ENCODE results near the gene TLK1.

Gene TLK1

DNA sequence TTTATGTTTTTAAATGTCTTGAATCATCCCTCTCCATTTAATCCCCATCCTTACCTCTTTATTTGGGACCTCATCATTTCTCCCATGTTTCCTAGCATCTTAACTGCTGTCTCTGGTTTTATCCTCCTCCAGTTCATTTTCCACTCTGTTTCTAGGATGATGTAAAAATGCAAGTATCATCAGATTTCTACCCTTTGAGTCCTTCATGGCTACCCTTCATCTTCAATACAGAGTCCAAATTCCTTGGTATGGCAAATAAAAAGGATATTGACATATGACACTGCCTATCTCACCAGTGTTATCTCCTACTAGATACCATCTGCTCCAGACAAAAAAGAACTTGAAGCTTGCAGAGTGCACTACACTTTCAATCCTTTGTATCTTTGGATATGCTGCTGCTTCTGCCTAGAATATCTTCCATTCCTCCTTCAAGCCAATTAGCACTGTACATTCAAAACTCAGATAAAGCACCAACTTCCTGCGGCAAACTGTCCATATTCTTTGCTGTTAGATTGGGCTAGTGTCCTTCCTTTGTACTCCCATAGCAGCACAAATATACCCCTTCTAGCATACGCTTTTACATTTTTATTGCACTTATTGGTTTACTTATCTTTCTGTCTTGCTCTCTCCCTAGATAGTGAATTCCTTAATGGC, 24.6 kb upstream of the TLK1 start:
- in situ Hi-C loops (cut with HindIII; ENCODE audit: low sequenced_read_pairs): no loop called here
- TF ChIP-seq, protein P1, sequence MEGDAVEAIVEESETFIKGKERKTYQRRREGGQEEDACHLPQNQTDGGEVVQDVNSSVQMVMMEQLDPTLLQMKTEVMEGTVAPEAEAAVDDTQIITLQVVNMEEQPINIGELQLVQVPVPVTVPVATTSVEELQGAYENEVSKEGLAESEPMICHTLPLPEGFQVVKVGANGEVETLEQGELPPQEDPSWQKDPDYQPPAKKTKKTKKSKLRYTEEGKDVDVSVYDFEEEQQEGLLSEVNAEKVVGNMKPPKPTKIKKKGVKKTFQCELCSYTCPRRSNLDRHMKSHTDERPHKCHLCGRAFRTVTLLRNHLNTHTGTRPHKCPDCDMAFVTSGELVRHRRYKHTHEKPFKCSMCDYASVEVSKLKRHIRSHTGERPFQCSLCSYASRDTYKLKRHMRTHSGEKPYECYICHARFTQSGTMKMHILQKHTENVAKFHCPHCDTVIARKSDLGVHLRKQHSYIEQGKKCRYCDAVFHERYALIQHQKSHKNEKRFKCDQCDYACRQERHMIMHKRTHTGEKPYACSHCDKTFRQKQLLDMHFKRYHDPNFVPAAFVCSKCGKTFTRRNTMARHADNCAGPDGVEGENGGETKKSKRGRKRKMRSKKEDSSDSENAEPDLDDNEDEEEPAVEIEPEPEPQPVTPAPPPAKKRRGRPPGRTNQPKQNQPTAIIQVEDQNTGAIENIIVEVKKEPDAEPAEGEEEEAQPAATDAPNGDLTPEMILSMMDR (IDR thresholded peaks at IDR 0.05; ENCODE audit: low read depth, low read length, missing control alignments): no peak
- H3K4me3 ChIP-seq (ENCODE audit: low read depth, low read length): no peak overlapping the region
- DNase-seq (ENCODE audit: low read depth): no peak

DNA sequence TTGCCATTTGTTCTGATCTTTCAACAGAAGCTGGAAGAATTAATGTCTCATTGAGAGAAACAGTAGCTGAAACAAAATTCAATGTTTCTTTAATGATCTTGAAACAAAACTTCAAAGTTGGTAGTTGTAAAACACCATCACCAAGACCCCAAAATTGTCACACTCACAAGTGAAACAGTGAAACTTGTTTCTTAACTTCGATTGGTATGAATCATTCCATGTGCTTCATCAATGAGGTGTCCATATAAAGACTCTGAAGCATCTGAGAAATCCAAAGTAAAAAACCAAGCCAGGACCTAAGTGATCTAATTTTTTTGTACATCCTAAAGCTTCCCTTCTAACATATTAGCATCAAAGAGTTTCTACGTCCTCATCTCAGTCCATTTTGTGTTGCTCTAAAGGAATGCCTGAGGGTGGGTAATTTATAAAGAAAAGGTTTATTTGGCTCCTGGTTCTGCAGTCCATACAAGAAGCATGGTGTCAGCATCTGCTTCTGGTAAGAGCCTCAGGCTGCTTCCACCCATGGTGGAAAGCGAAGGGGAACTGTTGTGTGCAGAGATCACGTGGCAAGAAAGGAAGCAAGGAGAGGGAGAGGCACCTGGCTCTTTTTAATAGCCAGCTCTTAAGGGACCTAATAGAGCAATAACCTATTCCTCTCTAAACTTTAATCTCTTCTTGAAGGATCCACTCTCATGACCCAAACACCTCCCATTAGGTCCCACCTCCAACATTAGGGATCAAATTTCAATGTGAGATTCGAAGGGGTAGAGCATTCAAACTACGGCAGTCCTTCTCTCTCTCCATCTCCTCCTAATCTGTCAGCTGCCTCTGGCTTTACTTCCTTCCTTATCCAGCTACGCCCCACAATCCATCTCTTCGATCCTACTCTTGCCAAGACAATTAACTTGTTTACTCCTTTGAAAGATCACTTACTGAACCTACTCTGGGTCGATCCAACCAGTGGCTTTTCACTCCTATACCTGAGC, 20.7 kb upstream of the TLK1 start:
- DNase-seq (ENCODE audit: low read depth): no peak
- in situ Hi-C loops (cut with HindIII; ENCODE audit: low sequenced_read_pairs): no loop called here
- no peak overlapping the region for H3K4me3 ChIP-seq (ENCODE audit: low read depth, low read length)
- TF ChIP-seq, protein P1 (IDR thresholded peaks at IDR 0.05; ENCODE audit: low read depth, low read length, missing control alignments): no peak

DNA sequence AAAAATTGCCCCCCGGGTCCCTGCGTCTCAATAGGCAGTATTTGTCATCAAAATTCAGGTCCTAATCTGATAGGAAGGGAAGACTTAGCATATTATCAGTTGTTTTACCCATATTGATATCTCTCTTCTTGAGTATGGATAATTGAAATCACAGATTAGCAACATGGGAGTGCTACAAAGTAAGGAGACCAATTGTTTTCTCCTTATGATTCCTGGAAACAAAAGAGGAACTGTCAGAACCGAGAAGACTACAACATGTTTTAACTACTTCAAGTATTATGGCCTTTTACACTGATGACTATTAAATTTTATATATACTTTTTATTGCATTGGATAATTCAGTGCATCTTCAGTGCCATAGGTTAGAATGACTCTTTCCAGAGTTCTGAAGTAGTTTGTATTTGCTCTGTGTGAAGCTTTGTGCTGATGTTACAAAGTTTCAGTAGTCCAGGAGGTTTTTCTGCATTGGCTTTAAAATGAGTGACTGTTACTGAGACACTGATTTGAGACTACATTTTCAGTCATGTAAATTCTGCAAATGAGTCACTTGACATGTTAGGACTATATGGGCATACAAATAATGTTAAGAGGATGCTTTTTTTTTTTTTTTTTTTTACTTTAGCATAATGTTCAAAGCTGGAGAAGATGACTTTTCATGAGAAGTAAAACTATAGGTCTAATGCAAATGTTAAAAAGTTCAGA, 19.7 kb upstream of the TLK1 start:
- no peak for DNase-seq (ENCODE audit: low read depth)
- no peak overlapping the region for H3K4me3 ChIP-seq (ENCODE audit: low read depth, low read length)
- in situ Hi-C loops (cut with HindIII; ENCODE audit: low sequenced_read_pairs): no loop called here
- TF ChIP-seq, protein P1 (IDR thresholded peaks at IDR 0.05; ENCODE audit: low read depth, low read length, missing control alignments): no peak

DNA sequence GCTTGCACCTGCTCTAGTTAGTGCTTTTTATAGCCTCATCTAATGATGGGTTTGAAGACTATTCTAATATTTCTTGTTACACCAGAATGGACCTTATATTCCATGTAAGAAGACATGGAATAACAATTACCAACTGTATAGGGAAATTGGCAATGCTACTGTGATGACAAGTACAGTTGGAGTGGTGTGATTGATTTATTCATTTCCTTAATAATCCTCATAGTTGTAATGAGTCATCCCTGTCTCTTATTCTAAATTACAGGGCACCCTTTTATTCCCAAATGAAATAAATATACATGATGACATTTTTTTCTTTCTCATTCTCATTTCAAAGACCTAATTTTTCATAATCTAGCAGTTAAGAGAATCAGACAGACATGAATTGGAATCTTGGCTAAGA, 18.3 kb upstream of the TLK1 start:
- no peak for DNase-seq (ENCODE audit: low read depth)
- no peak overlapping the region for H3K4me3 ChIP-seq (ENCODE audit: low read depth, low read length)
- in situ Hi-C loops (cut with HindIII; ENCODE audit: low sequenced_read_pairs): no loop called here
- TF ChIP-seq, protein P1 (IDR thresholded peaks at IDR 0.05; ENCODE audit: low read depth, low read length, missing control alignments): no peak

DNA sequence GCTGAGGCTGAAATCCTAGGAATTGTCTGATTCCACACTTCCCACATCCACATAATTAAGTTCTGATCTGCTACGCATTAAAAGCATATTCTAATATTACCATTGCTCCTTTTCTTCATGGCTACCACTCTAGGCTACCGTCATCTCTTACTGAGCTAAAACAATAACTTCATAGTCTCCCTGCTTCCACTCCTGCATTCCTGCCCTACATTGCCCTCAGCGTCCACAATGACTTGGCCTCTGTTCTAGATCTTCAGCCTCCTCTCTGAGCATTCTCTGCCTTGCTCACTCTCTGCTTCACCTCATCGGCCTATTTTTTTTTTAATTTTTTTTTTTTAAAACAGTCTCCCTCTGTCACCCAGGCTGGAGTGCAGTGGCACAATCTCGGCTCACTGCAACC, 15.8 kb upstream of the TLK1 start:
- in situ Hi-C loops (cut with HindIII; ENCODE audit: low sequenced_read_pairs): no loop called here
- TF ChIP-seq, protein P1 (IDR thresholded peaks at IDR 0.05; ENCODE audit: low read depth, low read length, missing control alignments): no peak
- no peak overlapping the region for H3K4me3 ChIP-seq (ENCODE audit: low read depth, low read length)
- no peak for DNase-seq (ENCODE audit: low read depth)

DNA sequence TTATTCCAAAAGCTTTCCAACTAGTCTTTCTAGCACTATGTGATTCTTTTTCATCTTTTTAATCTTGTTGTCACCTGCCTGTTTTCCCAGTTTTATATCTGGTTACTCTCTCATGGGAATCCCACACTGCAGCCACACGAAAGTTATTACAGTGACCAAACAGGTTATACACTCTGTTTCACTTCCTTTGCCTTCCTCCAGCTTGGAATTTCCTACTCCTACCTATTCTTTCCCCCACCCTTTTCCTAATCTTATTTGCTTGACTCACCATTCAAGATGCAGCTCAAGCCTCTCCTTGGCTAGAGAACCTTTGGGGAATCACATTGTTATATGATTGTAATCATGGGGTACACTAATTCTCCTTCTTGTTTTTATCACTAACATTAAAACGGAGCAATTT, 13.4 kb upstream of the TLK1 start:
- TF ChIP-seq, protein P1 (IDR thresholded peaks at IDR 0.05; ENCODE audit: low read depth, low read length, missing control alignments): no peak
- in situ Hi-C loops (cut with HindIII; ENCODE audit: low sequenced_read_pairs): no loop called here

More for the DNA sequence above, 13.4 kb upstream of the TLK1 start:
- H3K4me3 ChIP-seq (ENCODE audit: low read depth, low read length): no peak overlapping the region
- DNase-seq (ENCODE audit: low read depth): no peak
